HG02973 (cell line): ENCODE results near the gene PPP2R5D.

Experiments
- ATAC-seq: cut with Tn5 transposase; IDR thresholded peaks from one replicate; pipeline ENCODE4 v1.9.1; 2021; ENCODE audit warnings: moderate library complexity; ENCODE audit not compliant: unreplicated experiment

The PPP2R5D gene

DNA sequence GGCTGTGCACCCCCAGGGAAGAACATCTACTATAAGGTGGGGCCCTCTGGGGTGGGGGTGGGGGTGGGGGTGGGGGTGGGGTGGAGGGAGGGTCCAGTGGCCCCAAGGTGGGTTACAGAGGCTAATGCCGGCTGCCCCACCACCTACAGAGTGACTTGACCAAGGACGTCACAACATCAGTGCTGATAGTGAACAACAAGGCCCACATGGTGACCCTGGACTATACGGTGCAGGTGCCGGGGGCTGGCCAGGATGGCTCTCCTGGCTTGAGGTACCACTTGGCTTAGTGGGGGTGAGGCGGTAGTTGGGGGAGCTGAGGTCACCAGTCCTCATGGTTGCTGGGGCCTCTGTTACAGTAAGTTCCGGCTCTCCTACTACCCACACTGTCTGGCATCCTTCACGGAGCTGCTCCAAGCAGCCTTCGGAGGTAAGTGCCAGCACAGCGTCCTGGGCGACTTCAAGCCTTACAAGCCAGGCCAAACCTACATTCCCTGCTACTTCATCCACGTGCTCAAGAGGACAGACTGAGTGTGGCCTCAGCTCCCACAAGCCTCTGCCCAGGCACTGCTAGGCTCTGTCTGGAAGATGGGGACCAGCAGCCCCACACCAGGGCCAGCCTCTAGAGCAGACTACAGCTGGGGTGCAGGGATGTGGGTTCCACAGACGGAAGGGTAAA is 21.1 kb upstream of the PPP2R5D start:
- ATAC-seq: no peak

DNA sequence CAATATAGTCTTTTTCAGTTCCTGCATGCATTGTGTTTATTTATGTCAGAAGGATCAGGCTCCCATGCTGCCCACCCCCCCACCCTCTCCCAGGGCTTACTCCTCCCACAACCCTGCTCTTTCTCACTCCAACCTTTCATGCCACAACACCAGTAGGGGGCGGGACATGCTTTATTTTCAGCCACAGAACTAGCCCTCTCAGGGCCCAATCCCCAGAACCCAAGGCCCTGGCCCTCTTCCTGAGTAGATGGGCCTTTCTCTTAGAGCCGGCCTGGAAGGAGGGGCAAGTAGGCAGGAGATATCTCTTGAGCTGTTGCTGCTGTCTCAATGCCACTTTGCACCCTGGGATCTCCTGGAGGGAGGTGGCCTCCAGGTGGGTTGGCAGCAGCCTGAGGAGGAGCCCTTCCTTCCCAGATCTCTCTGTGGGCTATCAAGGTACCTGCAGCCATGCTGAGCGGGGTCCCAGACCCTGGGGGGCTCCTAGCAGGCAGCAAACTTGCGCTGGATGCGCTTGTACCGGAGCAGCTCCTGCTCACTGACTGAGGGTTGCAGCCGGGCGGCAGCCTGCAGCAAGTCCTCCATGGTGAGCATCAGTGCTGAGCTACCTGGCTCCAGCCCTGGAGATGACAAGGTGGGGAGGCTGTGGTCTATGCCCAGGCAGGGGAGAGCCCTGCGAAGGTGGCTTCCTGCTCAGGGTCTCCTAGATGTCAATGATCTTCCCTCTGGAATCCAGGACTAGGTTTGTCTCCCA is 20.3 kb upstream of the PPP2R5D start:
- ATAC-seq: no peak

DNA sequence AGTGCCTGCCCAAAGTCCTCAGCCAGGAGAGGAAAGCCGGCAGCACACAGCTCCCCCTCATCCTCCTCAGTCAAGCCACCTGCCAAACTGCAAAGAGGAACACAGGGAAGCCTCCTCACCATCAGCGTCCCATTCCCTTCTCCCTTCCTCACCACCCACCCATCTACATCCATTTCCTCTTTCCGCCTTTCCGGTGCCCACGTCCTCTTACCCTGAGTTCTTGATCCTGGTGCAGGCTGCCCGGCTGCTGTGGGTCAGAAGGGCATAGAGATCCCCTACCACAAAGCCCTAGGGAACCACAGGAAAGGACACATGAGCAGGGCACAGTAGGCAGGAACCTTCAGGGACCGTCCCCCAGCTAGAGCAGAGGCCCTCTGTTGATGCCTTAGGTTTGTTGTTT is 17.8 kb upstream of the PPP2R5D start:
- ATAC-seq: no peak

DNA sequence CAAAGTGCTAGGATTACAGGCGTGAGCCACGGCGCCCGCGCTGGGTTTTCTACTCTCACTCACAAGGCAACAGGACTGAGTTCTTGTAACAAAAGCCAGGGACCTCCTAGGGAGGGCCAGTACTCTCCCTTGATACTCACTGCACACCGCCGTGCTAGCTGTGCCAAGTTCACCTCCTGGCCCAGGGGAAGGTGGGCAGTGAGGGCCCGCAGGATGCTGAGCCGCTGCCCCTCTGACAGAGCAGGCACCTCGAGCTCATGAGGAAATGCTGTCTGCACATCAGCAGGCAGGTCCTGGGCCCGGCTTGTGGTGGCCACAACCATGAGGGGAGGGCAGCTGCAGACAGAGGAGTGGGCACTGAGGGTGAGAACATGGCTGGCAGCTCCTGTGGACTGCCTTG is 17.1 kb upstream of the PPP2R5D start:
- ATAC-seq: no peak

DNA sequence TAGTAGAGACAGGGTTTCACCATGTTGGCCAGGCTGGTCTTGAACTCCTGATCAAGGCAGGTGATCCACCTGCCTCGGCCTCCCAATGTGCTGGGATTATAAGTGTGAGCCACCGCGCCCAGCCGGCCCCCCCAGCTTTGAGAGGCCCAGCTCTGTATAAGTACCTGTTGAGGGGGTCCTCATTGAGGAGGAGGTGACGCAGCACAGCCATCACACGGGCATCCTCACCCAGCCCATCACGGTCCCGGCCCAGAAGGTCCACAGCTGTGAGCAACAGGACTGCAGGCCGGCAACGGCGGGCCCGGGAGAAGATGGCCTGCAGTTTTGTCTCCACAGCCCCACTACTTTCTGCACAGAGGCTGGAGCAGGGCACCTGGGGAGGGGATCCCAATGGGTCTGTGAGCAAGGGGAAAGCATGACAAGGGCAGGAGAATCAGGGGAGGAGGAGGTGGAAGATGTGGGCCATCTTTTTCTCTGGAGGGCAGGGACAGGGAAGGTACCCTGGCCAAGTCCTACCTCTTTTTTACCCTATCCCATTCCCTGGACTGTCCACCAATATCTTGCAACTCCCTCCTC is 16.2 kb upstream of the PPP2R5D start:
- no peak for ATAC-seq

DNA sequence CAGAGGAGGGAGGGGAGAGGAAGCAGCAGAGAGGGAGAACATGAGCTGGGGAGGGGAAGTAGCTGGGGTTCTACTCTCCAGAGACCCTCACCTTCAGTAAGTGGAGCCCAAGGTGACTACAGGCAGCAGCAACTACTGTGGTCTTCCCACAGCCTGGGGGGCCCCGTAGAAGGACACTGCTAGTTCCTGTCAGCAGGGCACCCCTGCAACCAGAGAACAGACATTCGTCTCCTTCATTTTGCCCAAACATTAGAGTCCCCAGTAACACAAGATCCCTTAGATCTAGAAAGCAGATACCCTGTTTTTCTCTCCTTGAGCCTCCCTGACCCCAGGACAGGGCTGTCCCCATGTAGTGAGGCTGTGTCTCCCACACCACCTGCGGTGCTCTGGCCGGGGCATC is 15.6 kb upstream of the PPP2R5D start:
- ATAC-seq: no peak

DNA sequence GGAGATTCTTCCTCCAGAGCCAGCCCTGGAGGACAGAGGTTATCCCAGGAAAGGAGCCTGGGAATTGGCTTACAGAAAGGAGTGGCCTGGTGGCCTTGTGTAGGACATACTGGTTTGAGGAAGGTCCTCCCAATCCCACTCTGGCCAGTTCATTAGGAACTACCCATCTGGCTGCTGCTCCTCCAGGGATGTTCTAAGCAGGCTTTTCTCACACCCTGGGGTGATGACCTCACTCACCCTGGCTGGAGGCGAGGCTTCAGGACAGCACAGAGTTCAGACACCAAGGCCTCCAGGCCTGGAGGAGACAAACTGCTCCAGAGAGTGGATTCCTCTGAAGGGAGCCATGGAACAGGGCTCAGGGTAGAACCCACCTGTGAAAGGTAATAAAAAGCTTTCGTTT is 14.9 kb upstream of the PPP2R5D start:
- no peak for ATAC-seq

DNA sequence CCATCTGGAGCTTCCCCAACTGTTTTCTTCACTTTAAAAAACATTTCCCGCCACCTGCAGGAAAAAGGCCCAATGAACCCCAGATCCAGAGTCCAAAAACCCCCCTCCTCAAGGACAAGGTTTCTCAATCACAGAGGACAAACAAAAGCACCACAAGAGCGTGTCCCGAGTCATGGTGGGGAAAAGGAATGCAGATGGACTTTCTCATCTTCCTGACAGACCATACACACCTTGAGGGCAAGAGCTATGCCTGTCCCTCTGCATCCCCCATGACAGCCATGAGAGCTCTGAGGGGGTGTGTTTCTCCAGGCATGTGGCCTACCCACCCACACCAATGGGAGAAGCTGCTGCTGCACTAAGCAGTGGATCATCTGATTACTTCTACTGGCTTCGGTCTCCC is 14.4 kb upstream of the PPP2R5D start:
- no peak for ATAC-seq

DNA sequence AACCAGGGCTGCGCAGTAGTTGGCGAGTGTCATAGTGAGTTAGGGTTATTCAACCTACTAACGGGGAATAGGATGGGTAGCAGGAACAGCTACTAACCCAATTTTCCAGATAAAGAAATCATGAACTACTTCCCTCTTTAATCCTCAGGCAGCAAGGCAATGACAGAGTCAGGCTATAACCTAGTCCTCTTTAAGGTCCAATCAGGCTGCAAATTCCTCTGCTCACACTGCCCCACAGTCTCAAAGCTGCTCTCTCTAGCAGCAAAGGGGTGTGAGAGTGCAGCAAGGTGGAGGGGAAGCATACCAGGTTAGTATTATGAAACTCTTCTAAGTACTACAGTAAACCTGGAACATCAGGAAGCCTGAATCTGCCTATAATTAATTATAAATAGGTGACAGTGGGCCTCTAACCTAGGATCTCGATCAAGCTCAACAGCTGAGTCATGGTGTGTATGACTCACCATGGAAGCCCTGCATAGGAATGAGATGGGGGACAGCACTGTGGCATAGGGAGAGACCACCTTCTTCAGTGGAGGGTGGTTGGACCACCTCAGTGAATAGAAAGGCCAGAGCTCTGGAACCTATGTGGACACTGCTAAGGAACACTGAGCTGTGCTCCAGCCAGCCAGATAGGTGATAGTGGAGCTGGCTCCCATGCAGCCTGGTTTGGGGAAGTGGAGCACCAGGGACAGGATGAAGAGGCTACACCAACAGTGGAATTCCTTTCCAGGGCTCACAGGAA is 13.3 kb upstream of the PPP2R5D start:
- ATAC-seq: no peak

DNA sequence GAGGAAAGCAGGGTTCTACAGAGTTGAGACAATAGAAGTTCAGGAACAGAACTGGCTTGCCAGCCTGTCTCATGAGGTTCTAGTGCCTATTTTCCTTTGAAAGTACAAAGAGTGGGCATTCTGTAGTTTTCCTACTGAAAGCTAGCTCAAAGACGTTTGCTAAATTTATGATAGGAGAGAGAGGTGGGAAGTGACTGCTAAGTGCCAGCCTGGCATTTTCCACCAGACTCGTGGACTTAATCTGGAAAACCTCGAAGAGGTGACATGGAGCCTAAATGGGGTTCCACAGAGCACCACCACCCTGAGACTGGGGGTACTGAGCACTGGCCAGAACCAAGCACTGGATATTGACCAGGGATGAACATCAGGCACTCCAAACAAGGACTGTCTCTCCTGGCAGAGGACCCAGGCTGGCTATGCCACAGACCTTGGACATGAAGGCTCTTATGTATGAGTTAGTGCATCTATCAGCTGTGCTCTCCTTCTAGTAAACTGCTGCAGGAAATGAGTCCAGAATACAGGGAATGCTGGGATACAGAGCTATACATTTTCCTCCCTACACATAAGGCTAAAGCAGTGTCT is 12.5 kb upstream of the PPP2R5D start:
- no peak for ATAC-seq

DNA sequence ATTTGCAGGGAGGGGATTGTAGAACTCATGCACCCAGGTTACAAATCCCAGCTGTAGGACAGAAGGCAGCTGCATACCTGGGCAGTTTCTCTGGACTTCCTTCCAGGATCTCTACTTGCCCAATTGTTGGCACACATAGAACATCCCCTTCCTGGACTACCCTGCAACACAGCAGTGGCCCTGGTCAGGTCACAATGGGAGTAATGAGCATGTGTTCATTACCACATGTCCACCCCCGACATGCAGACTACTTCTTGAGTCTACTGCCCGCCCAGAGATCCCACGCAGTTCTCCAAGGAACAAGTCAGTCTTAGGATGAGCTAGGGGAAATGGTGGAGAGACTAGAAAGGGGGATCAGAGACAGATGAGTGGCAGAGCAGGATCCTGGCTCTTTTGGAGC is 10.4 kb upstream of the PPP2R5D start:
- ATAC-seq: no peak

DNA sequence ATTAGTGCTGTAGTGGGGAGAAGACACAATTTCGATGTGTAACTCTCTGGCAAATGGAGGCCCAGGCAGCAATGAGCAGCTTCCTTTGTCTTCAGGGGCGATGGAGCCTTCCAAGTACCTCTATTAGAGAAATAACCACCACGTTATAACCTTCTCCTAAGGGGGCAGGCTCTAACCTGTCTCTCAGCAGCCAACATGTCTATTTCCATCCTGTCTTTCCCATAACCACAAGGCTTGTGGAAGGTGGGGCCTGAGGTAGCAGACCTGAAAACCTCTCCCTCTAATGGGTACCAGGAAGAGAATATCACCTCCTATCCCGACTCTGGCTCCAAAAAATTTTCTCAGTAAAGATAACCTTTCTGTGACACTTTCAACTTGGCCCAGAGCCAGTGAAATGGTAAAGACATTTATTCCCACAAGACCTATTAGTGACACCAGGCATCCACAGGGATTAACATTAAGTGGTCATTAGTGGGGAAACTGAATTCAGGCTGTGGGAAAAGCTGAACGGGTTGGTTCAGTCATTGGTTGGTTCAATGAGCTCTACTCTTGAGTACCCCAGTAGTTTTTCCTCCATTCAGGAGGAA is 9.4 kb upstream of the PPP2R5D start:
- ATAC-seq: no peak

DNA sequence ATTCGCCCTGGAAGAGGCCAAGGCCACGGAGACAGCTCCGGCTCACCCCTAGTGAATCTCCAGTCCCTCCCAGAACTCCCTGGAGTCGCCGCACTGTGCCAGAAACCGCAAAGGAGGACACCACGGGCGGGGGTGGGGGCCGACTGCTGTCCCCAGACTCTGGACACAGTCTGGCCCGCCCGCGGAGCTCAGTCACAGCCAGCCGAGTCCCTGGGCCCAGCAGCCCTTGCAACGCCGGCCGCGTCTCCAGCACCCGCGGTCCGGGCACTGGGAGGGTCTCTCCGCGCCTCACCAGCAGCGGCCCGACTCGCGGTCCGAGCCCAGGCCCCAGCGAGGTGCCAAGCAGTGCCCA is 5.9 kb upstream of the PPP2R5D start:
- ATAC-seq: peak; percentile 12

DNA sequence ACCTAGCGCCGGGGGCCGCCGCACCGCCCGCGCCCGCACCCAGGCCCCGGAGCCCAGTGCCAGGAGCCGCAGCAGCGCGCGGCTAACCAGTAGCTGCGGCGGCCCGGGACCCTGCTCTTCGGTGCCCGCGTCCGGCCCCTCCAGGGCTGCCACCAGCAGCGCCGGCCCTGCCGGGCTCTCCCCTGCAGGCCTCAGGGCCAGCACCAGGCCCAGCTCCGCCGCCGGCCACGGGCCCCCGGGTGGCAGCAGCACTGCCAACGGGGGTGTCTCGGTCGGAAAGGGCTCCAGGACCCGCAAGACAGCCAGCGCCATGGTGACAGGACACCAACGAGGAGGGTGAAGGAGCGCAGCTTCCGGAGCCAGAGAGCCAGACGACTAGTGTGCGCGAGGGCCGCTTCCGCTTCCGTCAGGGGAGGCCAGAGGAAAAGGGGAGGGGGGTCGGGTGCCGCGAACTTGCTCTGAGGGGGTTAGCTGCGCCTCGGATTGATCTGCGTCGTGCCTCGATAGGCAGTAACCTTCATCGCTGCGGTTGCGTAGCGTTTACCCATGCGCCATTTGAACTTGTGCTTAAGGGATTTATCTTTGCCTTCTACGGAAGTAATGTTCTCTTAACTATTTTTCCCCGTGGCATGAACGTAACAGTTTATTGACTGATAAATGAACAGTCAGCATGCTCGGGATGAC is 5.4 kb upstream of the PPP2R5D start, which contains the start of gene PEX6:
Gene PEX6 (minus strand): TSS at position 343 of the 684 bp plus-strand sequence. CDS start 31 bp downstream, at position 312.
- ATAC-seq: peak; percentile 88

DNA sequence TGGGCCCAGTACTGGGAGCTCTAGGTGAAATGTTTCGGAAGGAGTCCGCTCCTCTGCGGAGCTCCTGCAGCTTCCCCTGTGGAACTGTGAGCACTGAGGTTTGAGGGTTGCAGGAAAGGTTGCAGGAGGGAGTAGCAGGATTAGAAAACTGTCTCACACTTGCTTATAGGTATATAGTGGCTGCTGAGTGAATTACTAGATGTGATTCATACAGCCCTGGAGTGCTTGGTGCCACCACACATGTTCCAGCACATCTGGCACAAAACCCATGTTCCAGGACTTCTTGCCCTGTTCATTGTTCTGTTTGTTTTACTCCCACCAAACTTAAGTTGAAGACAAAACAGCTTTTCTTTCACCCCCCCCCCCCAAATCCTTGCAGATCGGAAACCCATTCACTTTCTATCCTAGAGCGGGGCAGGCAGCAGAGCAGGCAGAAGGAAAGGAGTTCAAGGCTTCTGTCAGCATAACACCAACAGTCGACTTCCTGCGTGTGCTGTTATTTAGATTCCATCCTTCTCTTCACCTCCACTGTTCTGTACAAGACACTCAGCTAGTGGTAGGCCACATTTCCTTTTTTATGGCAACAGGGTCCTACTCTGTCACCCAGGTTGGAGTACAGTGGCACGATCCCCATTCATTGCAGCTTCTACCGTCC is 4.7 kb upstream of the PPP2R5D start:
- ATAC-seq: peak; percentile 8

DNA sequence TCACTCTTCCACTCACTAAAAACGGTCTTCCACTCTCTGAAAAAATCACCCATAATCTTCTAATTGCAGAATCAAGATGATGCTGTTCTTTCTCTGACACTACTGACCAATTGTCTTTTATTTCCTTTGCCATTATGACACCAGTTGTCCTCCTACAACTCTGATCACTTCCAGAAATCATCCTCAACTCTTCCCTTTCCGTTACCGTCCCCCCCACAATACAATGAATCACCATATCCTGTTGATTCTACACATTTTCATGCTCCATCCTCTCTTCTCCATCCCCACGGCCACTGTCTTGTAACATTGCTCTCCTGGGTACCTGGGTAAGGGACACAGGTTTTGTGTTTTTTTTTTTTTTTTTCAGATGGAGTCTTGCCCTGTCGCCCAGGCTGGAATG is 2.5 kb upstream of the PPP2R5D start:
- ATAC-seq: no peak

DNA sequence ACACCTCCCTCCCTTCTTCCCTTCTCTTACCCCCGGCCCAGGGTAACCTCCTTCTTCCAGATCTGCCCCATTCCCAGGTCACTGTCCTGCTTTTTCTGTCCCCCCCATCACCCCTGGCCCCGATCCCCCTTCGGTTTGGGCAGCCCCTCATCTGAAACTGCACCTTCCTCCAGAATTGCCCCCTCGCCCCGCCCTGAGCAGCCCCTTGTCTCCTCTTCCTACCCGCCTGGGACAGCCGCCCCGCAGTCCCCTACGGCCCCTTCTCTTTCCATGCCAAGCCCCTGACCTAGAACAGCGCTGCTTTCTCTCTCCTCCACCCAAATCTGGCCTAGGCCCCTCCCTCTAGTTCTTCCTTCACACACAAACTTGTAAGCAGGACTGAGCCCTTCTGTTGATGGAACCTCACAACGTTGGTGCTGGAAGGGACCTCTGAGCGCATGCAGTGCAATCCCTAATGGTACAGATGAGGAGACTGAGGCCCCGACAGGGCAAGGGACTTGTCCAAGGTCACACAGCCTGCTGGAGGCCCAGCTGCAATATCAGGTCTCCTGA is 630 bp downstream of the PPP2R5D start:
- no peak for ATAC-seq

DNA sequence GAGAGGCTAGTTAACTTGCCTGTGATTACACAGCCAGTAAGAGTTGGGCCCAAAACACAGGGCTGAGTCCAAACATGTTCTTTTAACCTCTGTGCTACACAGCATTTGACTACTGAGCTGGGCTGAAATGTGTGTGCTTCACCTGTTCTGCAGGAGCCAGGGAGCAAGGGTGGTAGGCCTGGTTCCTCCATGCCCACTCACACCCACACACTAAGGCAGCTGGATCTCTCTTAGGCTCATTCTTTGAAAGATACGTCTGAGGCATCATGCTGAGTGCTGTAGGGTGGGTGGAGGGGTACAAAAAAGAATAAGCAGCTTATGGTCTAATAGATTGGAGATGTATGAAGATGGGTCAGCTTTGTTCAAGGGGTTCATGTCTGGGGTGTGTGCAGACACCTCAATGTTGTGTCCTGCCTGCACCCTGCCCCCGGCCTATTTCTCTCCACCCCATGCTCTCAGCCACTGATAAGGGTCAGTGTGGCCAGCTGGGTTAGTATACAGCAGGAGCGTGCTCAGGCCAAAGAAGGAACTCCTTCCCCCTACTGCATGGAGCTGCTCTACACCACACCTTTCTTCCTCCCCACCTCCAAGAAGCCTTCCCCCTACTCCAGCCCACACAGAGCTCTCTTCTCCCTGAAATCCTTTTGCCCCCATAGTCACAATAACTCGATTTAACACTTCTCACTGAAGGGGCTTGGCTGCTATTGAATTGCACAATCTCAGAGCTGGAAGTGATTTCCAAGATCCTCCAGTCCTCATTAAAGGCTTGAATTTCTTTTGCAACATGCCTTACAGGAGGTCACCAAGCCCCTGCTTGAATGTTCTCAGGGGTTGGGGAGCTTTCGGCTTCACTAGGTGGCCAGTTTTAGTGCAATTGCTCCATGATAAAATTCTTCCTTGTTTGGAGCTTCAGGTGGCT is 3.4 kb downstream of the PPP2R5D start:
- no peak for ATAC-seq
